PC-3 (cell line): ENCODE data around the gene MRPL4. TPM values are rescaled to one million over a fixed set of nuclear protein-coding genes. Genes with fewer than 3 reads are reported as not detected.

ENCODE experiments used
- ATAC-seq: fragments of 200-7000 bp; cut with Tn5 transposase; 2 replicates; pipeline ENCODE4 v1.9.1; 2020; ENCODE audit warnings: mild to moderate bottlenecking, moderate library complexity
- BruUV-seq: library from RNA; stranded (reverse); fragments of 400-500 nt; replicated peaks from 2 replicates; lab custom pipeline; 2021; lab: Mats Ljungman, UMichigan
- CTCF ChIA-PET: fragments of 300-600 bp; sonication (Branson Sonifier 250); formaldehyde crosslinking; loops from one replicate; lab custom pipeline; 2022; ENCODE audit warnings: antibody characterized with exemption; lab: Charles Lee
- POLR2A ChIA-PET: fragments of 300-600 bp; sonication (Branson Sonifier 250); formaldehyde crosslinking; loops from one replicate; lab custom pipeline; 2022; ENCODE audit warnings: antibody characterized with exemption; ENCODE audit not compliant: unreplicated experiment; lab: Charles Lee
- DNase-seq: peaks from one replicate; pipeline ENCODE4 v3.0.0-alpha.2; 2015
- H2AFZ ChIP-seq: fragments of 300-600 bp; sonication (generic); 2 replicates; pipeline ENCODE4 v1.6.0; 2016; ENCODE audit warnings: antibody characterized with exemption, low read length
- H3F3A ChIP-seq: fragments of 300-600 bp; sonication (generic); one replicate; pipeline ENCODE4 v1.6.0; 2017; ENCODE audit warnings: antibody characterized with exemption, low read length, control low read depth, mild to moderate bottlenecking; ENCODE audit not compliant: unreplicated experiment
- H3K27ac ChIP-seq: fragments of 300-600 bp; sonication (generic); 2 replicates; pipeline ENCODE4 v1.5.1; 2016; ENCODE audit warnings: mild to moderate bottlenecking, low read length
- H3K27me3 ChIP-seq: fragments of 300-600 bp; sonication (generic); 2 replicates; pipeline ENCODE4 v1.6.1; 2016; ENCODE audit warnings: low read length, mixed read lengths
- H3K36me3 ChIP-seq: fragments of 300-600 bp; sonication (generic); 2 replicates; pipeline ENCODE4 v1.6.1; 2016; ENCODE audit warnings: low read depth, mixed run types, low read length, mixed read lengths
- H3K4me1 ChIP-seq: fragments of 300-600 bp; sonication (generic); 2 replicates; pipeline ENCODE4 v1.5.1; 2016; ENCODE audit warnings: low read length; ENCODE audit not compliant: insufficient read depth
- H3K4me2 ChIP-seq: fragments of 300-600 bp; sonication (generic); 2 replicates; pipeline ENCODE4 v1.6.0; 2016; ENCODE audit warnings: low read length
- H3K4me3 ChIP-seq: fragments of 300-600 bp; sonication (generic); 2 replicates; pipeline ENCODE4 v1.5.1; 2016; ENCODE audit warnings: mild to moderate bottlenecking, low read length, mixed read lengths
- H3K79me2 ChIP-seq: fragments of 300-600 bp; sonication (generic); 2 replicates; pipeline ENCODE4 v1.6.1; 2017; ENCODE audit warnings: low read length, mixed read lengths
- H3K9ac ChIP-seq: fragments of 300-600 bp; sonication (generic); 2 replicates; pipeline ENCODE4 v1.6.0; 2016; ENCODE audit warnings: mild to moderate bottlenecking, low read length
- H3K9me2 ChIP-seq: fragments of 300-600 bp; sonication (generic); replicated peaks from 2 replicates; pipeline ENCODE4 v1.6.1; 2016; ENCODE audit warnings: mixed run types, low read length, mixed read lengths
- H3K9me3 ChIP-seq: fragments of 300-600 bp; sonication (generic); 2 replicates; pipeline ENCODE4 v1.6.1; 2016; ENCODE audit warnings: low read length, mixed read lengths
- H4K20me1 ChIP-seq: fragments of 300-600 bp; sonication (generic); 2 replicates; pipeline ENCODE4 v1.6.1; 2016; ENCODE audit warnings: low read length, mixed read lengths
- EZH2 ChIP-seq: fragments of 300-600 bp; sonication (generic); IDR thresholded peaks from one replicate; pipeline ENCODE4 v1.6.1; 2017; ENCODE audit warnings: antibody characterized with exemption, mild to moderate bottlenecking, low read length; ENCODE audit not compliant: unreplicated experiment
- EZH2phosphoT487 ChIP-seq: fragments of 300-600 bp; sonication (generic); IDR thresholded peaks from 2 replicates; pipeline ENCODE4 v1.6.1; 2018; ENCODE audit warnings: mild to moderate bottlenecking, antibody characterized with exemption, low read length, borderline replicate concordance
- intact Hi-C: fragments of 100-400 bp; cut with micrococcal nuclease; formaldehyde crosslinking; loops from 2 replicates; pipeline ENCODE4 v1.9.0; 2023
- total RNA-seq: library from RNA; depleted of rRNA; stranded (reverse); fragments of >200 nt; gene quantifications from 2 replicates; pipeline ENCODE4 v1.2.3, GENCODE V29; 2014
- TF ChIP-seq, protein P1 (sequence below): fragments of 300-600 bp; sonication (generic); conservative IDR thresholded peaks from 2 replicates; pipeline ENCODE4 v1.5.1; 2017; ENCODE audit warnings: antibody characterized with exemption, low read depth, mild to moderate bottlenecking, low read length

MRPL4 gene
- total RNA-seq, 1 experiment from 2014 or later: 336 TPM

GRCh38 chr19:10289167-10289835 is 37.3 kb downstream of the MRPL4 start:
- DNase-seq (peak; percentile 45), ATAC-seq (peak; percentile 8)
- intact Hi-C loops: no loop called here
- peaks cover 29% of the 10 kb centered on the region for H3K4me1 ChIP-seq
- ChIA-PET CTCF (interaction anchor here (1.0 to 1.2 kb wide), 2 partner anchors 20 to 114 kb away, joined by 5 read pairs; no protein-coding TSS in a partner anchor), POLR2A (interaction anchor here (0.6 kb wide), 1 partner anchor 10 kb away, joined by 3 read pairs; no protein-coding TSS in a partner anchor)
- no peaks in the 10 kb centered on the region for H3K79me2 ChIP-seq
- no peaks in the 10 kb centered on the region for H3K9me3 ChIP-seq
- H3K27ac ChIP-seq: no peak overlapping the region
- no peaks in the 10 kb centered on the region for H3K9me2 ChIP-seq
- H3K4me3 ChIP-seq: peak overlapping the region; percentile 69
- H3K27me3 ChIP-seq: peaks cover 19% of the 10 kb centered on the region; the same call in 1 of the 2 replicates
- no TSS peak for BruUV-seq
- no peak overlapping the region for H3K9ac ChIP-seq
- no peaks in the 10 kb centered on the region for H4K20me1 ChIP-seq
- no peaks in the 10 kb centered on the region for H3F3A ChIP-seq
- TF ChIP-seq, protein P1, sequence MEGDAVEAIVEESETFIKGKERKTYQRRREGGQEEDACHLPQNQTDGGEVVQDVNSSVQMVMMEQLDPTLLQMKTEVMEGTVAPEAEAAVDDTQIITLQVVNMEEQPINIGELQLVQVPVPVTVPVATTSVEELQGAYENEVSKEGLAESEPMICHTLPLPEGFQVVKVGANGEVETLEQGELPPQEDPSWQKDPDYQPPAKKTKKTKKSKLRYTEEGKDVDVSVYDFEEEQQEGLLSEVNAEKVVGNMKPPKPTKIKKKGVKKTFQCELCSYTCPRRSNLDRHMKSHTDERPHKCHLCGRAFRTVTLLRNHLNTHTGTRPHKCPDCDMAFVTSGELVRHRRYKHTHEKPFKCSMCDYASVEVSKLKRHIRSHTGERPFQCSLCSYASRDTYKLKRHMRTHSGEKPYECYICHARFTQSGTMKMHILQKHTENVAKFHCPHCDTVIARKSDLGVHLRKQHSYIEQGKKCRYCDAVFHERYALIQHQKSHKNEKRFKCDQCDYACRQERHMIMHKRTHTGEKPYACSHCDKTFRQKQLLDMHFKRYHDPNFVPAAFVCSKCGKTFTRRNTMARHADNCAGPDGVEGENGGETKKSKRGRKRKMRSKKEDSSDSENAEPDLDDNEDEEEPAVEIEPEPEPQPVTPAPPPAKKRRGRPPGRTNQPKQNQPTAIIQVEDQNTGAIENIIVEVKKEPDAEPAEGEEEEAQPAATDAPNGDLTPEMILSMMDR: no peak
- TF ChIP-seq EZH2phosphoT487 (no peak), EZH2 (no peak)
- H3K36me3 ChIP-seq: 0 out of 2 replicates have a peak, but pooled peaks cover 3% of the 10 kb centered on the region
- H2AFZ ChIP-seq: peak overlapping the region; percentile 80
- H3K4me2 ChIP-seq: peak overlapping the region; percentile 95

DNA sequence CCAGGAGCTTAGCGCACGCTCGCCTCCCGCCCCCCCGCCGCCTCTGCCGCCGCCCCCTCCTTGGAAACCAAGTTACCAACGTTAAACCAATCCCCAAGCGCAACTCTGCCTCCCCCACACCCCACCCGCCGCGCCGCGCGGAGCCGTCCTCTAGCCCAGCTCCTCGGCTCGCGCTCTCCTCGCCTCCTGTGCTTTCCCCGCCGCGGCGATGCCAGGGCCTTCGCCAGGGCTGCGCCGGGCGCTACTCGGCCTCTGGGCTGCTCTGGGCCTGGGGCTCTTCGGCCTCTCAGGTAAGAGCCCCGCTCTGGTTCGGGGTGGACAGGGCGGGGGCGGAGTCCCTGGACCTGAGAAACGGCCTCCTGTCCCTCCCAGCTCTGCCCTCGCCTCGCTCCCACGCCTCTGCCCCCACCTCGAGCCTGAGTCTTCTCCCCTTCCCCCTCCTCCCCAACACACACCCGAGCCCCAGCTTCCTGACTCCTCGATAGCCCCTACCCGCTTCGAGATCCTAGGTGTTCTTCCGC is 37.9 kb downstream of the MRPL4 start, which contains the start of gene ICAM5:
ICAM5 (plus strand) TSS at position 117 of the 521 bp plus-strand sequence; CDS start at position 209, 92 bp downstream.
- TF ChIP-seq EZH2 (no peak), EZH2phosphoT487 (no peak)
- TF ChIP-seq, protein P1: no peak
- CTCF ChIA-PET: interaction anchor here (1.0 to 1.2 kb wide), 2 partner anchors 20 to 114 kb away, joined by 5 read pairs; no protein-coding TSS in a partner anchor
- Histone ChIP-seq H3K9me2 (no peaks in the 10 kb centered on the region), H3K36me3 (0 out of 2 replicates have a peak, but pooled peaks cover 3% of the 10 kb centered on the region), H3K4me3 (peak within 1 kb of the TSS; percentile 69), H3K79me2 (no peaks in the 10 kb centered on the region), H3K4me1 (peaks cover 29% of the 10 kb centered on the region), H3K9ac (no peak within 1 kb of the TSS), H3K9me3 (no peaks in the 10 kb centered on the region), H3K4me2 (peak within 1 kb of the TSS; percentile 95), H3F3A (no peaks in the 10 kb centered on the region), H4K20me1 (no peaks in the 10 kb centered on the region), H3K27me3 (peaks cover 19% of the 10 kb centered on the region; the same call in 1 of the 2 replicates), H3K27ac (no peak within 1 kb of the TSS), H2AFZ (peak within 1 kb of the TSS; percentile 80)
- DNase-seq (peak; percentile 28), ATAC-seq (peak; percentile 8)
- no TSS peak for BruUV-seq
- POLR2A ChIA-PET: interaction anchor here (0.6 kb wide), 1 partner anchor 10 kb away, joined by 3 read pairs; no protein-coding TSS in a partner anchor
- intact Hi-C loops: no loop called here
